ENCODE data around the gene ANKMY2.

- no peak for TF ChIP-seq CTCF (IDR thresholded peaks at IDR 0.05)
- TF ChIP-seq POLR2A (IDR thresholded peaks at IDR 0.05), result no peak
These were observed 16.4 kb upstream of the ANKMY2 start for GRCh38 chr7:16661924-16662323.

Measured in ovary (tissue), 3 donors.